Activated naive CD8-positive, alpha-beta T cell (primary cell): ENCODE measurements around the gene MTHFD1L.

Experiments used
- H3K27ac Mint-ChIP-seq: one replicate; pipeline ENCODE4 v1.8.0; 2021; ENCODE audit warnings: mixed read lengths
- H3K27me3 Mint-ChIP-seq: one replicate; pipeline ENCODE4 v1.8.0; 2021; ENCODE audit warnings: mixed read lengths
- H3K36me3 Mint-ChIP-seq: one replicate; pipeline ENCODE4 v1.8.0; 2021; ENCODE audit warnings: mixed read lengths
- H3K4me1 Mint-ChIP-seq: one replicate; pipeline ENCODE4 v1.8.0; 2021; ENCODE audit warnings: low read depth, mixed read lengths
- H3K4me3 Mint-ChIP-seq: one replicate; pipeline ENCODE4 v1.8.0; 2021; ENCODE audit warnings: mild to moderate bottlenecking, mixed read lengths
- H3K9me3 Mint-ChIP-seq: one replicate; pipeline ENCODE4 v1.8.0; 2021; ENCODE audit warnings: low read depth, mixed read lengths

MTHFD1L gene

DNA sequence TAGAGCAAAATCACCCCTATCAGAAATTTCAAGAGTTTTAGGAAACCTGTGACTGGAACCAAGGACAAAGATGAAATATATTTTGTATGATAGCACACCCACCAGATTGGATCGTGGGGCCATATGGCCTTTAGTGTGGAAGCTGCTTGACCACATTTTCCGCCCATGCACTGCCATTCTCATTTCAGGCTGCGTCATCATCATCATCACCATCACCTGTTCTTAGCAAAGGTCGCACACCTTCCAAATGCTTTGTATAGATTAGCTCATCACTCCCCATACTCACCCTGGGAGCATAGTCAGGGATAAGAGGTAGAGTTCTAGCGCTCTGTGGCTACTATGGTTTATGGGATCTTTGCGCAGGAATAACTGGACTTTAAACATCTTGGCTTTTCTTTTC, 185.7 kb downstream of the MTHFD1L start:
- Mint-ChIP-seq H3K27ac (peak overlapping the region; percentile 41), H3K9me3 (no peaks in the 10 kb centered on the region), H3K4me1 (no peaks in the 10 kb centered on the region), H3K27me3 (no peaks in the 10 kb centered on the region), H3K36me3 (peaks cover 38% of the 10 kb centered on the region), H3K4me3 (no peak overlapping the region)

DNA sequence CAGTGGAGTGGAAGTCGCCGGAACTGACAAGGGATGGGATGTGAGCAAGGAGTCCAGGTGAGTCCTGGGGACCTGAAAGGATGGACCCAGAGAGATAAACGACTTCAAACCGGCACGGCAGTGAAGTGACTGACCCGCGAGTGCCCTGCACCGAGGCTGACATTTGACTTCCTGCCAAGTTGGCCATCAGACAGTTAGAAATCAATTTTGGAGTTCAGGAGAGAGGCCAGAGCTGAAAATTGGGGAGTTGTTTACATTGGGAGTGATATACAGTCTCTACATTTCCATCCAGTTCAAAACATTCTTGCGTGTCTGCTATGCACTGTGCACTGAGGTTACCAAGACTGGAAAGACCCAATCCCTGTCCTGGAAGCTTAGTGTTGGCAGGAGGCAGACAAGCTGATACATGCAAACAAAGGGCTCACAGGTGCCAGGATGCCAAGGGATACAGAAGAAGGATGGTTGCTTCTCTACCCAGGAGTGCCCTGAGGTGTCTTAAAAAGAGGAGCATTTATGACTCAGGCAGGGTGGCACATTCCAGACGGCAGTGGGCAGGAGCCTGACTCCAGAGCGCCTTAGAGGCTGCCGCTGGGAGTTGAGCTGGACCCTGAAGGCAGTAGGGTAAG, 186.6 kb downstream of the MTHFD1L start:
- Mint-ChIP-seq H3K9me3 (no peaks in the 10 kb centered on the region), H3K36me3 (peaks cover 35% of the 10 kb centered on the region), H3K27me3 (no peaks in the 10 kb centered on the region), H3K4me1 (no peaks in the 10 kb centered on the region), H3K4me3 (no peak overlapping the region), H3K27ac (no peak overlapping the region)

DNA sequence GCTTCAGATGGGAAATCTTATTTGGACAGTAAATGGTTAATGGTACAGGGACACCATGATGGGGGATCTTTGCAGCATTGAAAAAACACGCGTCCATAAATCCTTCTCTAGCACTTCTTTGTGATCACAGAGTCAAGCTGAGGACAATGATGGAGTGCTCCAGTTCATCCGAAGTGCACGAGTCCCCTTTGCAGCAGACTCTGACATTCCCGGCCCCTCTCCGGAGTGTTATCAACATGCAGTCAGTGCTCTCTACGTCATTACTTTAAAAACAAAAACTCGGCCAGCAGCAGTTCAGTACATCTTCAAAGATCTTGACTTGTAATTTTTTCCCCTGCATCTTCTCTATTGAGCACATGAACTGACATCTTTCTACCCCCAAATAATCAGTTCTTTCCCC, 188.8 kb downstream of the MTHFD1L start:
- no peaks in the 10 kb centered on the region for H3K27me3 Mint-ChIP-seq
- H3K36me3 Mint-ChIP-seq: peaks cover 23% of the 10 kb centered on the region
- no peak overlapping the region for H3K4me3 Mint-ChIP-seq
- no peaks in the 10 kb centered on the region for H3K9me3 Mint-ChIP-seq
- no peak overlapping the region for H3K27ac Mint-ChIP-seq
- no peaks in the 10 kb centered on the region for H3K4me1 Mint-ChIP-seq

DNA sequence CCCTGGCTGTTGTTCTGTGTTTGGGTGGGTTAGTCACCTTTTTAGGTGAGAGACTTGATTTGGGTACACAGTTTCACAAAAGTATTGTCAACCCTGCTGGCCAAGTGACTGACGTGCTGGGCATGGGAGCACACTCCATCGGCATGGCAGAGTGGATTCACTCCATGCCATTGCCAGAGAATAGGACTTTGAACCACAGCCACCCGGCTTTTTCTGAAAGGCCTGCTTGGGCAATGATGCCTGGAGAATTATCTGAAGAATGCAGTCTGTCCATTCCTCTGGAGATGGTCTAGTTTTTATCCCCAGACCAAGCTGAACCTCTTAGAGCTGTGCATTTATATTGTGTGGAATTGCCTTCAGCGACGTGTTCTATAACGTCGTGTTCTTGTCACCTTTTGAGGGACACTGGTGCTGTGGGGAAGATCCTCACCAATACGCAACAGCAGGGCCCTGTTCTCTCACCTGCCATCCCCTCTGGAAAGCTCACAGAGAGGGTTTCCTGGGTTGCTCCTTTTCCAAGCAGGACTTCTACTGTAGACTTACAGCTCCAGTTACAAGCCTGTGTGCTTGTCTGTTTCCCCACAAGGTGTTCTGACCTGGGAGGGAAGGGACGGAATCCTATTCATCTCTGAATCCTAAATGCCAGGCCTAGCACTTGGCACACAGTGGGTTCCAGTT, 190.9 kb downstream of the MTHFD1L start:
- no peak overlapping the region for H3K27ac Mint-ChIP-seq
- H3K4me3 Mint-ChIP-seq: no peak overlapping the region
- H3K9me3 Mint-ChIP-seq: no peaks in the 10 kb centered on the region
- H3K4me1 Mint-ChIP-seq: no peaks in the 10 kb centered on the region
- peaks cover 25% of the 10 kb centered on the region for H3K36me3 Mint-ChIP-seq
- no peaks in the 10 kb centered on the region for H3K27me3 Mint-ChIP-seq

DNA sequence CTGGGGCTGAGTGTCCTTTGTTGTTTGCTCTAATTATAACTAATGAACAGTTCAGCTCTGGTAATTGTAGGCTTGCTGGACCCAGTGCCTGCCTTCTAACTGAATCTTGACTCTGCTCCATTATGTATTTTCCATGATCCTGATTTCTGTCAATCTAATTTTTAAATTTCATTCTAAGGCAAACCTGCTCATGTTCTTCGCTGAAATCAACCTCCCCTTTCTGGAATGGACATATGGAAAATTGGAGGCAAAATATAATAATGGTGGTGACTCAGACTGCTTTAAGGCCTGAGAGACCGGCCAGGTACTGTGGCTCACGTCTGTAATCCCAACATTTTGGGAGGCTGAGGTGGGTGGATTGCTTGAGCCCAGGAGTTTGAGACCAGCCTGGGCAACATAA, 191.6 kb downstream of the MTHFD1L start:
- H3K9me3 Mint-ChIP-seq: no peaks in the 10 kb centered on the region
- H3K4me1 Mint-ChIP-seq: no peaks in the 10 kb centered on the region
- peaks cover 18% of the 10 kb centered on the region for H3K36me3 Mint-ChIP-seq
- no peaks in the 10 kb centered on the region for H3K27me3 Mint-ChIP-seq
- no peak overlapping the region for H3K27ac Mint-ChIP-seq
- no peak overlapping the region for H3K4me3 Mint-ChIP-seq

DNA sequence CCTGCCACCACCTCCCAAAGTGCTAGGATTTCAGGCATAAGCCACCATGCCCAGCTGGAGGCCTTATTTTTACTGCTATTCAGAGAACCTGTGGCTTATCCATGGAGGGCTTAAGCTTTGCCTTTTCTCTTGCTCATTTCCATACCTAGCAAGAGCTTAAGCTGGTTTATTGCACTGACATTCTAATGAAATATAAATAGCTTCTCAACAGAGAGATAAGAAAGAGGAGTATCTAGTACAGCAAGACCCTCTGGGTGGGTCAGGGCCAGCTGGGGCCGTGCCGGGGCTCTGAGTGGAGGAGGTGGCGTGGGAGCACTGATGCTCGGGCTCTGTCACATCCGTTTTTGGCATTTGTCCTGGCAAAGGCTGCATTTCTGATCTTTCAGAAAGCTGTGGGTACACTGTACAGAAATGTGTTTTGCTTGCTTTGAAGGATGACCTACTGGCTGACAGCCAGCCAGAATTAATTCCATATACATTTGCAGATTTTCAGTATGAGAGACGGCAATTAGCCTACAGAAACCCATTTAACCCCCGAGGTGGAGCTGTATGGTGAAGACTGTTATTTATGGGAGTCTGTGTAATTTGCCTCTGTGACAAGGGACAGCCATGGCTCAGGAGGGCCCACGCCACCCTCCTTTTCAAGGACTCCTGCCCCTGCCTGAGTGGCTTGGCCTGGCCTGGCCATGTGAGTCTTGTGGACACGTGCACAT, 192.7 kb downstream of the MTHFD1L start:
- H3K27ac Mint-ChIP-seq: no peak overlapping the region
- no peaks in the 10 kb centered on the region for H3K4me1 Mint-ChIP-seq
- H3K4me3 Mint-ChIP-seq: no peak overlapping the region
- H3K9me3 Mint-ChIP-seq: no peaks in the 10 kb centered on the region
- peaks cover 20% of the 10 kb centered on the region for H3K36me3 Mint-ChIP-seq
- H3K27me3 Mint-ChIP-seq: no peaks in the 10 kb centered on the region

DNA sequence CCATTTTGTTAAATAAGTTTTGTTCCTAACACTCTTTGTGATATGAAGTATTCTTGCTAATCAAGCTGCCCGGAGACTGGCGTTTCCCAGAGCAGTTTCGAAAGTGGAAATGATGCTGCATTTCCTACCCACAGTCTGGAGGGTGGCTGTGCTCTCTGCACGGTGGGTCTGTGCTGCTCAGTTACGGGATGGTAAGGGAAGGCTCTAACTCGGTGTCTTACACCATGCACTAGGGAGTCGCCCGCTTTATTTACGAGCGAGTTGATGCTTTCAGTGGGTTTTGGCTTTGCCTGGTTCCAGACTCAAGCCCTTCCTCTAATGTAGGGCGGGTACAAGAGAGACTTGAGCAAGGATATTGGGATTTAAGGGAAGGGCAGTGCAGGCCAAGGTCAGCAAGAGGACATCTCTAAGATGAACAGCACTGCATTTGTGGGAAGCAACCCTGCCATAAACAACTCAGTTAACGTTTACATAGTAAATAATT, 194.2 kb downstream of the MTHFD1L start:
- Mint-ChIP-seq H3K9me3 (no peaks in the 10 kb centered on the region), H3K4me3 (no peak overlapping the region), H3K4me1 (no peaks in the 10 kb centered on the region), H3K36me3 (peaks cover 16% of the 10 kb centered on the region), H3K27me3 (no peaks in the 10 kb centered on the region), H3K27ac (no peak overlapping the region)

DNA sequence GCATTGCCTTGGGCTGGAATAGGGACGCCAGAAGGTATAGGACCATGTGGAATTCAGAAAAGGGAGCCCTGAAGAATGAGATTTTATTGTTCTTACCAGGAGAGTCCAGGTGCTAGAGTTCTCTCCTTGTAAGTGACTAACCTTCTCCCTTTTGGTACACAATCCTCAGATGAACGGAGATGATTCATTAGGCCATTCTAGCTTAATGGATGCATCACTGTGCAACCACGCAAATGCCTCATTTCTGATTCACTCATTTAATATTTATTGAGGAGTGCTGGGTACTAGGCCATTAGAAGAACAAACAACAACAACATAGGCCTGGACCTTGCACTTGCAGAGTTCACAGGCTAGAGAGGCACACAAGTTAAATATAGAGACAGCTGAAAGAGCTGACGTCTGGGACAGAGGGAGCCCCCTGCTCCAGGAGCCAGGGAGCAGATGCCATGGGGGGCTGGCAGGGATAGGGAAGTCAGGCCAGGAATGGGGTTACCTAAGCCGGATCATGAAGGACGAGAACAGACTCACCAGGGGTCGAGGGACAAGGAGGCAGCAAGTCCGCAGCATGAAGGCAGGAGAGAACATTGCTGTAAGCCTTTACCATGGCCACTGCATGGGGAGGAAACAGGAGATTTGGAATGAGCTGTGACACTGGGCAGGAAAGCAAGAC, 194.7 kb downstream of the MTHFD1L start:
- Mint-ChIP-seq H3K4me3 (no peak overlapping the region), H3K27ac (no peak overlapping the region), H3K36me3 (peaks cover 16% of the 10 kb centered on the region), H3K27me3 (no peaks in the 10 kb centered on the region), H3K9me3 (no peaks in the 10 kb centered on the region), H3K4me1 (no peaks in the 10 kb centered on the region)

DNA sequence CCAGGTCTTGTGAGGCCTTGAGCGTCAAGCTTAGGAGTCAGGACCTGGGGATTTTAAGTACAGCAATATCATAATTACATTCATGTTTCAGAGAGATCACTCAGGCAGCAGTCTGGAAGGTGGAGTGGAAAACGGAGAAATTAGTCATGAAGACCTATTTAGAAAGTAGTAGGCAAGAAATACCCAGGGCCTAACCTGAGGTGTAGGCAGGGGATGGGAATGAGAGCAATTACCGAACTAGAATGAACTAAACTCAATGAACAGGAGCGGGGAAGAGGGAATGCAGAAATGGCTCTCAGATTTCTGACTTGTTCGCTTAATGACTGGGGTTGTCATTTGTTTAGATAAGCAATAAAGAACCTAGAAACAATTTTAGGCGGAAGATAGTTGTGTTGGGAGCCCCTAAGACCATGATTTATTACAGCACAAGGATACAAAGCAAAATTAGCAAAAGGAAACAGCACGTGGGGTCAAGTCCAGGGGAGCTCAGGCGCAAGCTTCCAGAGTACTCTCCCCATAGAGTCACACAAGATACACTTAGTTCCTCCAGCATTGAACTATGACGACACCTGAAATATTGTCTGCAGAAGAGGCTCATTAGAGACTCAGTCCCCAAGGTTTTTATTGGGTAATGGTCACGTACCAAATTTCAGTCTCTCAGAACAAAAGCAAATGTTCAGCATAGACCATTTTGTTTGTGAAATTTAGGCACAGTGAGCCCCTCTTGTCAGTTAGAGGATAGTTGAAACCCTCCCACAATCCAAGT, 195.4 kb downstream of the MTHFD1L start:
- Mint-ChIP-seq H3K27me3 (no peaks in the 10 kb centered on the region), H3K9me3 (no peaks in the 10 kb centered on the region), H3K4me1 (no peaks in the 10 kb centered on the region), H3K27ac (no peak overlapping the region), H3K36me3 (peaks cover 19% of the 10 kb centered on the region), H3K4me3 (no peak overlapping the region)

DNA sequence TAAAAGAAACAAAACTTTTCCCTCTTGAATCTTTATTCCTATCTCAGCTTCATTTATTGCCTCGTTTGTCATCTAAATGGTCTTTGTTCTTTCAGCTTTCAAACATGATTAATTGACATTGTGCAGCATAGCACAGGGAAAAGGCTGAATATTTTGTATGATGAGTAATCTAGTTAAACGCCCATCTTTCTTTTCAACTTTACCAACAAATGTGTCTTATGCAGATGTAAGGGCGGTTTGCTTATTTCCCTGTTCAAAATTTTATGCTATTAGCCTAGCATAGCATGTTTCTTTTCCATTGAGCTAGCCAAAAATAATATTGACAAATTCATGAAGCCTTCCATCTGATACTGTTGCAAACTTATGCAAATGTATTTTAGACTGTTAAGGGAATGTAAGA, 197.8 kb downstream of the MTHFD1L start:
- Mint-ChIP-seq H3K4me1 (no peaks in the 10 kb centered on the region), H3K9me3 (no peaks in the 10 kb centered on the region), H3K27me3 (no peaks in the 10 kb centered on the region), H3K4me3 (no peak overlapping the region), H3K36me3 (peaks cover 23% of the 10 kb centered on the region), H3K27ac (no peak overlapping the region)

DNA sequence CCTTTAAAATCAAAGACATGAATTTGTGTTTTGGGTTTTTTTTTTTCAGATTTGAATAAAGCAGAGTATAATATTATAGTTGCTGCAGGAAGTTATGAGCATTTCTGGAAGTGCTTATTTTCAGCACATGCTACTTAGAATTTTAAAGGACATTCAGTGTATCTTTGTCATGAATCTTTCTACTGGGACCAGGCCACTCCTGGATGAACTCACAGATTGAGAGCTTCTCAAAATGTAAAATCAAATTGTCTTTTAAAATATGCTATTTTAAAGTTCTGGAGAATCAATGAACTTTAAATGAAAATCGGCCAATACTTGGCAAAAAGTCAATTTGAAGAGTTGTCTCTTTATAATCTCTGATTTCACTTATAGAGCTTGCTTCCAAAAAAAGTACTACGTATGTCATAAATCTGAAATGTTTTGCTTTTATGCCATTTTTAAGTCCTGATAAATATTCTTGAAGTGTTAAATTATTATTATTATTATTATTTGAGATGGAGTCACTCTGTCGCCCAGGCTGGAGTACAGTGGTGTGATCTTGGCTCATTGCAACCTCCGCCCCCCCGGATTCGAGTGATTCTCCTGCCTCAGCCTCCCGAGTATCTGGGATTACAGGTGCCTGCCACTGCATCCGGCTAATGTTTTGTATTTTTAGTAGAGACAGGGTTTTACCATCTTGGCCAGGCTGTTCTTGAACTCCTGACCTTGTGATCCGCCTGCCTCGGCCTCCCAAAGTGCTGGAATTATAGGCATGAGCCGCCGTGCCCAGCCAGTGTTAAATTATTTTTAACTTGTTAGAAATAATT, 198.5 kb downstream of the MTHFD1L start:
- H3K4me1 Mint-ChIP-seq: no peaks in the 10 kb centered on the region
- H3K27me3 Mint-ChIP-seq: no peaks in the 10 kb centered on the region
- no peaks in the 10 kb centered on the region for H3K9me3 Mint-ChIP-seq
- peaks cover 23% of the 10 kb centered on the region for H3K36me3 Mint-ChIP-seq
- no peak overlapping the region for H3K27ac Mint-ChIP-seq
- H3K4me3 Mint-ChIP-seq: no peak overlapping the region

DNA sequence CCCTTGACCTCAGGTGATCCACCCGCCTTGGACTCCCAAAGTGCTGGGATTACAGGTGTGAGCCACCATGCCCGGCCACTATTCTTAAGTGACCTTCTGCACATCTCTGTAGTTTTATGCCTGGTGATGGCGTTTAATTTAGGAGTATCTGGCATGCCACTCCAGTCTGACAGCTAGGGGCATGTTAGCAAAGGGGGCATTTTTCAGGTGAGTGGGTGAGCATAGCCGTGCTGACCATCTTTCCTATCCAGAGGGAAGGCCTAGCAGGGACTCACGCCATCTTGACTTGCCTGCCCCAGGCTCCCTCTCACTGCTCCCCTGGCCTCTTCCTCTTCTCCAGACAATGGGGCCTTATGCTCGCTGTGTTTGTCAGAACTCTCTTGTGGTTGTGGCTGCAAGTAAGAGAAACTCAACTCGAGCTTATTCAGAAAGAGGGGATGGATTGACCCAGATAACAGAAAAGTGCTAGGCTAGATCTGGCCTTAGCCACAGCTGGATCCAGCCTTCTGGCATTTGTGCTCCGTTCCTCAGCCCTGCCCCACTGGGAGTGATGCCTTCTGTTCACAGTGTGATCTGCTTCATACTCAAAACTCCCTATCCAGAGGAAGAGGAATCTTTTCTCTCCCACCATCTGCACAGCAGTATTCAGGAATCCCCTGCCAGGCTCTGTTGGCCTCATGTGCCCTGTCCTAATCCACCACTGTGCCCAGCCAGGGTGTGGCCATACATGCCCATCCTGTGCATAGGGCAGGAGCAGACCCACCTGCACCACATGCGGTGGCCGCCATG, 199.7 kb downstream of the MTHFD1L start:
- no peaks in the 10 kb centered on the region for H3K4me1 Mint-ChIP-seq
- no peak overlapping the region for H3K27ac Mint-ChIP-seq
- peaks cover 30% of the 10 kb centered on the region for H3K36me3 Mint-ChIP-seq
- H3K27me3 Mint-ChIP-seq: no peaks in the 10 kb centered on the region
- no peaks in the 10 kb centered on the region for H3K9me3 Mint-ChIP-seq
- no peak overlapping the region for H3K4me3 Mint-ChIP-seq
